HG03175 (cell line): Measurements from ENCODE around the gene MIDN.

Source experiments
- ATAC-seq: cut with Tn5 transposase; IDR thresholded peaks from one replicate; pipeline ENCODE4 v1.9.1; 2021; ENCODE audit warnings: mild to moderate bottlenecking, moderate library complexity; ENCODE audit not compliant: unreplicated experiment

MIDN gene

DNA sequence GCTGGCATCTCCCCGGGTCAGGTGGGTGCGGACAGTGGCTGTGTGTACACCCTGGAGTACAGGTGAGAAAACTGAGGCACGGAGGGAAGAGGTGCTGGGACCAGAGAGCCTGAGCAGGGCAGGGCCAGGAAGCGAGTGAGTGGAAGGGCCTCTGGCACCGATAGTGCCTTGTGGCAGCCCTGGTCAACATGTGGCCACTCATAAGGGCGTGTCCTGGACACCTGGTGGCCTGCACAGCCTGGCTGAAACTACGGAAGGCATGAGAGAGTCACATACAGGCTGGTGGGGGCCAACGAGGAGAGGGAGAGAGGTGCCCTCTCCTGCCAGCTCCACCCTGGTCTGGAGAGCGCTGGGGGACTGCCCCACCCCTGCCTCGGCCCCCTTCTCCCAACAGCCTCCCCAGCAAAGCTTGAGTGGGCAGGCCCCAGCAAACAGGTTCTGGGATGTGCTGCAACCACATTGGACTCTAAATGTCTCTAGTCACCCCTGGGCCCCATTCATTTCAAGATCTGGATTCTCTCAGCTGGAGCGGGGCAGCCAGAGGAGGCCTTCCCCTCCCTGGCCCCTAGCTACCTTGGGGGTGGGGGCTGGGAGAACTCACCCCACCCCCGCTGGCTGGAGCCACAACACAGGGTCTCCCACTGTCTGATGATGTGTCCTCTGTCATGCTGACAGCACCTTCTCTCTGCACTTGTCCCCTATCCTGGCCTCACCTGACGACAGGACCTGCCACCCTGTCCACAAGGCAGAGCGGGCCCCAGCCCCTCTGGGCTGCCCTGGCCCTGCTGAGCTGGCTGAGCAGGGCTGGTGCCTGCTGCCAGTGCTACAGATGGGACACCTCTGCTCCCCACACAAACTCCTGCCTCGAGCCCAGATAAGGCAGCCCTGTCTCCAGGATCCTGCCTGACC is 16.4 kb upstream of the MIDN start:
- ATAC-seq = no peak

DNA sequence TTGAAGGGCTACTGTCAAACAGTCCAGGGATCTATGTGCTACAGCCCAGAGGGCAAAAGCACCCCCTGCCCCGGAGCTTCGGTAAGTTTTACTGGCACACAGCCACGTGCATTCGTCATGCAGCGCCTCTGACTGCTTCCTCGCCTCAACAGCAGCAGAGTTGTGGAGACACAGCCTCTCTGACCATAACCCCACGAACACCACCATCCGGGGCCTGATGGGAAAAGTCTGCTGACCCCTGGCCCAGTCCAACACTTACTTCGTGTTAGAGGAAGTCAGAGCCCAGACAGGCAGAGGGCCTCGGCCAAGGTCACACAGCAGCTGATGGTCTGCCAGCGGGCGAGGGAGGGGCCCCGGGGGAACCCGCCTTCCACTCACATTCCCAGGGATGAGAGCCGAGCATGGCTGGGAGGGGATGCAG is 15.7 kb upstream of the MIDN start:
- no peak for ATAC-seq

DNA sequence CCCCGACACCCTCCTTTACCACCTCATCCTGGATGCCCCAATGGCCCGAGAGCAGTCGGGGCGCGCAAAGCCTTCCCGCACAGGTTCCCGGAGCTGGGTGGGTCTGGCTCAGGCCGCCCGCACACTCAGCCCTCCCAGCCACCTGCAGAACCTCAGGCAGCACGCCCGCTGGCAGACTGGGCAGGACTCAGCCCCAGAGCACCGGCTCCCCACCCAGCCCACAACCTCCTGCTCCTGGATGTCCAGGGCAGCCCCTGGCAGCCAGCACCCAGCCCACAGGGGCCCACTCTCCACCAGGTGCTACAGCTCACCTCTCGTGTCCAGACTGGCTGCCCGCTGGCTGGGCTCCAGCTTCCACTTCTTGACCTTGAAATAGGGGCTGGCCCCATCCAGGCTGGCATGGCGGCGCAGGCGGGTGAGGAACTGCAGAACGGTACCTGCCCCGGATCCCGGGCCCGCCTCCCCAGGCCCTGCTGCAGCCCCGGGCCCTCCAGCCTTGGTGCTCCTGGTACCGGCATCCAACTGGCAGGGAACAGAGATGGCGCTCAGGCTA is 15.2 kb upstream of the MIDN start:
- no peak for ATAC-seq

DNA sequence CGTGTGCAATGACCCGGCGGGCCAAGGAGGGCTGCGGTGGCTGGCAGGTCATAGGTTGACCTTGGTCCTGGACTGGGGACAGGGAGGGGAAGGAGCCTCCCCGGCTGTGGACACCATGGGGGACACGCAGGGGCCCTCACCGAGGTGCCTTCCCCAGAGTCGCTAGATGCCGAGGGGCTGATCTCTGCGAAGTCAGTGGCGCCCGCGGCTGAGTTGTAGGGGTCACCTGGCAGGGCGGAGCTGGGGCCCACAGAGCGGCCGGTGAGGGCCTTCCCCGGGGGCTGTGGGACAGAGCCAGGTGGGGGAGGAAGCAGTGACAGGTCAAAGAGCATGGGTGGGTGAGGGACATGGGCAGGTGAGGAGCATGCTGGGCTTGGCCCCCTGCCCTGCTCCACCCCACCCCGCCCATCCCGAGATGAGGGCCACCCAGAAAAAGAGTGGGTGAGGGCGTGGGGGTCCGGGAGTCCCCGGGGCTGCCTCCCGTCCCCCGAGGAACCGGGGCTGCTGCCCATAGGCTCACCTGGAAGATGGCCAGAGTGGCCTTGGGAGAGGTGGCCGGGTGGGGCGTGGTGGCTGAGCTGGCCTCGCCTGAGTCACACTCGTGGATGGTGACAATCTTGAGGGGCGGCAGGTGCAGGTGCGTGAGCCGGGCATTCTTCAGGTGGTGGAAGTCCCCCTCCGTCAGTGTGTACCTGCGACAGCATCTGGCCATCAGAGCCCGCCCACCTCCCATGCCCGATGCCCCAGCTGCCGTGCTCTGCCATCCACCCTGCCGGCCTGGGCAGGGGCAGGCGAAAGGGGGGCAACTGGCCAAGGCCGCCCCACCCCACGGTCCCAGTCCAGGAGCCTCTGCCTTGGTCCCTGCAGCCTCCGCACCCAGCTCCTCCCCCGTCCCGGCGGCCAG is 14.1 kb upstream of the MIDN start:
- ATAC-seq = no peak

DNA sequence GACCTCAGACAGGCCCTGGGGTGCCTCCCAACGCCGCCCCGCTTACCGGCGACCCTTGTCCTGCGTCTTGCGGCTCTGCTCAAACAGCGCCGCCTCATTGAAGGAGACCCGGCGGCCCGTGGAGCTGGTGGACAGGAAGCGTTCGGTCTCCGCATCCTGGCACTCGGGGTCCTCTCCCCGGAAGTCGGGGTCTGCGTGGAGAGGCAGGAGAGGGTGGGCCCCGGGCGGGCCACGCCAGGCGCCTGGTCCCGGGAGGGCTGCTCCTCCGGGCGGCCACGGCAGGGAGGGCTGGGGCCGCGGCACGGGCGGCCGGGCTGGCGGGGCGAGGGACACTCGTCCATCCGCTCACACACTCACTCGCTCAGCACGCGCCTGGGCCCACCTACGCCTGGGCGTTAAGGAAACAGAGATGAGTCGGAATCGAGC is 13.4 kb upstream of the MIDN start:
- ATAC-seq = no peak

DNA sequence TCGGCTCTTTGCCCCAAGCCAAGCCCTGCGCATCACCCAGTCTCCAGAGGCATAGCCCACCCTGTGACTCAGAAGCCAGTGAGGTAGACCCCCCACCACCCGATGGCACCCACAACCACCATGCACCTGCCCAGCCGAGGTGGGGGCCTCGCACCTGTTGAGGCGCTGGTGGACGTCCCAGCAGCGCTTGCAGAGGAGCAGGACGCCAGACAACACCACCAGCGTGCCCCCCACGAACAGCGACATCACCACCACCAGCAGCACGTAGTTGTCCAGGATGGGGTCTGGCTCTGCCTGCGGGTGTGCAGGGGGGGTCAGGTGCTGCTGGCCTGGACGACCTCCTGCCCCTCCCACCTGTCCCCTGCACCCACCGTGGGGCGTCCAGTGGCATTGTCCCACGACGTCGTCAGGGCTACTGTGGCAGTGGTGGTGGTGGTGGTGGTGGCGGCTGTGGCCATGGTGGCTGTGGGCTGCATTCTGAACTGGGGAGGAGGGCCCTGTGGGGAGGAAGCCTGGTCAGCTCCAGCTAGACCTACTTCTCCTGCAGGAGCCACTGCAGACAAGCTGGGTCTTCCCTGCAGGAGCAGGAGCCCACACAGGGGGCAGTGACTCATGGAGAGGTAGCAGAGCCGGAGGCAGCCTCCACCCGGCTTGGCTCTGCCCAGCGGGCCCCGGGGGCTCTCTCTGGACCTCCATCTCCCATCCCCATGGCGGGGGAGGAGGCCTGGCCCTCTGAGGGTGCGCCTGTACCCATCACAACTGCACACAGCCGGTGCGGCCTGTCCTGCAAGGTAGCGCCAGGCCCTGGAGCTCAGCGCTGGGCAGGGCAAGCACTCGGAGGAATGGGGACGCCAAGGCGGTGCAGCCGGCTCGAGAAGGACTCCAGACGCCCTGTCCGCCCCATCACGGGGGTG is 12.5 kb upstream of the MIDN start:
- ATAC-seq = no peak

DNA sequence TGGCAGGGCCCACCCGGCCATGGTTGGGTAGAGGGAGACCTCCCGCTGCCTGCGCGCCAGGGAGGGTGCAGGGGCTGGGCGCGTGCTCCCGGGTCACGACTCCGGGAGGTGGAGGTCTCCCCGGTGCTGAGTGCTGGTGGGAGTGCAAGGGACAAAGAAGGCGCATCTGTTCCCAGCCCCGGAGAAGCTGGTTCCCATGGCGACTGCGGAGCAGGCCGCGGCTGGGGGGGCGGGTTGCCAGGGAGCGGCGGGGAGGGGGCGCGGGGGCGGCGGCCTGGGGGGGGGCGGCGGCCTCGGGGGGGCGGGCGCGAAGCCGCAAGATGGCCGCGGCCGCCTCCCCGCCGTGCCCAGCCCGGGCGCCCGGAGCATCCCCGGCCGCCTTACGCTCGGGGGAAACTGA is 11.8 kb upstream of the MIDN start:
- no peak for ATAC-seq

DNA sequence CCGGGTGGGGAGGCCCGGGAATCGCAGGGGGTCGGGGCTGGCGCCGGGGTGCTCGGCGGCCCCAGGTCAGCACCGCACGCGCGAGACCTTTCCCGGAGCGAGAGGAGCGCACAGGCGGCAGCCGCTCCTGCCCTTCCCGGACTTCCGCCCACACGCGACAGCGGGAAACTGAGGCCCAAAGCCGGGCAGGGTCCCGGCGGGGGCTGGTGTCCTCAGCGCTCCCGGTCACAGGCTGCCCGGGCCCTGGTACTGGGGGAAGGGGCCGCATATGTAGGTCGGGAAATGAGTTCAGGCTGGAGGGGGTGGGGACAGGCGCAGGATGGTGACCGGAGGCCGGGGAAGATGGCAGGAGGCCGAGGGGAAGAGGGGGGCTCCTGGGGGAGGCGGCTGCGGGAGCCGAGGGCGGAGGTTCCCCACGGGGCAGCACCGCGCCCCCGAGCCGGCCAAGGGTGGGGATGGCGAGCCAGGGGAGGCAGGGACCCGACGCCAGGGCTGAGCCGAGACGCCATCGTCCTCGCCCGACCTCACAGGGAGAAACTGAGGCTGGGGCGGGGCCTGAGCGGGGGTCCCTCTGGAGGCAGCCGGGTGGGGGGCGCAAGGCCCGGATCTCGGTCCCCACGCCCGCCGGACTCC is 11.2 kb upstream of the MIDN start:
- no peak for ATAC-seq

DNA sequence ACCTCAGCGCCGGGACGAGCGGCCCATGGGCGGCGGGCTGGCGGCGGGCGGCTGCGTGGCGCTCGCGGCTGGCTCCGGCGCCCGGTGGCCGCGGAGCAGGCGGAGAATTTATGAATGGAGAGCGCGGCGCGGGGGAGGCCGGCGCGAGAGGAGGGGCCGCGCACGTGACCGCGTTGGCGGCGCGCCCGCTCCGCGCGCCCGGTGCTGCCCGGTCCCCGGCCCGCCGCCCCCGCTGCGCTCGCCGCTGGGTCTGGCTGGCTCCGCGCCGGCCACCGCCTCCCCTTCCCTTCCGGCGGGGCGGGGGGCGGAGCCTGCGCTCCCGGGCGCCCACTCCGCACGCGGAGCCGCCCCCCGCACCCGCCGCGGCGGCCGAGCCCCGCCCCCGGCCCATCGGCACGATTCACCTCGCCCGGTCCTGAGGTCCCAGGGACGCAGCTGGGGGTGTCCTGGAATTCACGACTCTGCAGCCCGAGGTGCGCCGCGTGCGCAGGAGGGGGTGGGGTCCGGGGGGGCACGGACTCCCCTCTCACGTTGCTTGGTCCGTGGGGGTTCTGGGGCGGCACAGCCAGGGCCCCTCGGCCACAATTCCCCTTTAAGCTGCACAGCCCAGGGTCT is 10.5 kb upstream of the MIDN start, which contains the start of gene CBARP:
Gene CBARP, minus strand, starts transcription at position 252 of the 615 bp plus-strand sequence. CDS start 1,905 bp downstream, outside the sequence.
- no peak for ATAC-seq

DNA sequence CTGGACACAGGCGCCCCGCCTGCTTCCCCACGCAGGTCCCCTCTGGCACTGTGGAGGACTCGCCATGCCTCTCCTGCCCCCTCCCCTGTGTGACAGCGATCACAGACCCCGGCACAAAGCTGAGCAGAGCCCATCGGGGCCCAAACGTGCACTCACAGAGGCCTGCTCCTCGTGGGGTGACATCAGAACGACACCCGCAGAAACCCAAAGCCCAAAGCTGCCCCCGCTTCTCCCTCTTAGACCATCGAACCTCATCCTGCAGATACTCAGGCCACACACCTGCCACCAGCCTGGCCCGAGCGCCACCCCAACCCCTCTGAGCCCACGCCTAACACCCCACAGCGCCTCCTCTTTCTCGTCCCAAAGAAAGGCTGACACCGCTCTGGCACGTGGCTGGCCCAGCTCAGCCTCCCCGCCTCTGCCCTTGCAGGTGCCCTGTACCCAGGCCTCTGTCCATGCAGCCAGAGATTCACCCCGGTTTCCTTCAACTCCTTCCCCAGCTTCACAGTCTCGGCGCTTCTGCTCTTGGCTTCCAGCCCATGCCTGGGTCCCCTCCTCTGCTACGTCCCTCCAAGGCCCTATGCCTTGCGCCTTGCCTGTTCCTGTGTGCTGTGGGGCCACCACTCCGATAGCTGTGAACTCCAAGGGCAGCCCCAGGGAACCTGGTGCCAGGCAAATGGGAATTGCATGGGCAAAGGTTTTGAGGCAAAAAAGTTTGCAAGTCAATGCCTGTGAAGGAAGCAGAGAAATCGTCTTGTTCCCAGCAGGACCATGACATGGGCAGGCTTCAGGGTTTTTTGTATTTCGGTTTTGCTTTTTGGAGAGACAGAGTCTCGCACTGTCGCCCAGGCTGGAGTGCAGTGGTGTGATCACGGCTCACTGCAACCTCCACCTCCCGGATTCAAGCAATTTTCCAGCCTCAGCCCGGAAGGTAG is 9.7 kb upstream of the MIDN start:
- ATAC-seq = no peak

DNA sequence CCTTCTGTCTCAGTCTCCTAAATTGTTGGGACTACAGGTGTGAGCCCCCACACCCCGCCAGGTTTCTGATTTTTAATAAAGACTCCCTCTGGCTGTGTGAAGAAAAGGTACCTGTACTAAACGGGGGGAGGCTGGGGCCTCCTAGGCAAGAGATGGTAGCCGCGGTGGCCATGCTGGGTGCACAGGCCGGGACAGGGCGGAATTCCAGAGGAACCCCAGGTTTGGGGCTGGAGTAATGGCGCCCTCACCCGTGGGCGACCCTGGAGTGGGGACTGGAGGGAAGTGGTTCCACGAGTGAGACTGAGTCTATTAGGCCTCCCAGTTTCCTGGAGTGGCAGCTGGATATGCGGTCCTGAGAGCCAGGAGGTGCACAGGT is 9.0 kb upstream of the MIDN start:
- ATAC-seq = no peak

DNA sequence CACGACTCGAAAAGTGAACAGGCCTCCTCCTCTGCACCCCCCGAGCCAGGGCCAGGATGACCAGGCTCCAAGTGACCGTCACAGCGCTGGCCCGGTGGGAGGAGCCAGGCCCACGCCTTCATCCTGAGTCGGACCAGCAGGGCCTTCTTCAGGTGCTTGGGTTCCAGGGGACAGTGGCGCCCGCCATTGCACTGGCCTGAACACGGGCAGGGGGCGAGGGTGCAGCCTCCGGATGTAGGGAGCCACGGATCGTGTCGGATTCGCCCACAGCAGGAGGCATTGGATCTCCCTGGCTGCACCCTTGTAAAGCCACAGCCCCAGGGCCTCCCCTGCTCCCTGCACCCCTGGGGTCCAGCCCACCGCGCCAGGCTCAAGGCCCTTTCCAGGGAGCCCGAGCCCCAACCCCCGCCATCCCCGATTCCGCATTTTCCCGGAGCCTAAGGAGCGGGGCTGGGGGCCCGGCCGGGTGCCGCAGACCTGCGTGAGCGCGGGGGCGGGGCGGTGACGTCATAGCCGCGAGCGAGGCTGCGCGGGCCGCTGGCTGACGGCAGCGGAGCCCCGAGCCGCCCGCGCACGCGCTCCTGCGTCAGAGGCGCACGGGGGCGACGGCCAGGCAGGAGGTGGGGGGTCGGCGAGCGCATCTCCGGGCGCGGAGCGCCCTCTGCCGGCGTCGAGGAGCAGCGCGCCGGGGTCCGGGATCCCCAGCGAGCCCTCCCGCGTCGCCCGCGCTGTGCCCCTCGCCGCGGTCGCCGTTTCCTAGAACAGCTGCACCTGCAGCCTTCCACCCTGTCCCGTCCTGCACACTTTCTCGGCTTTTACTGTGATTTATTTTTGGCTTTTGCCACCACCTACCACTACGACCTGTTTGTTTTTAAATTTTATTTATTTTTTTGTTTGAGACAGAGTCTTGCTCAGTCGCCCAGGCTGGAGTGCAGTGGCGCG is 8.3 kb upstream of the MIDN start:
- peak; percentile 43 for ATAC-seq

DNA sequence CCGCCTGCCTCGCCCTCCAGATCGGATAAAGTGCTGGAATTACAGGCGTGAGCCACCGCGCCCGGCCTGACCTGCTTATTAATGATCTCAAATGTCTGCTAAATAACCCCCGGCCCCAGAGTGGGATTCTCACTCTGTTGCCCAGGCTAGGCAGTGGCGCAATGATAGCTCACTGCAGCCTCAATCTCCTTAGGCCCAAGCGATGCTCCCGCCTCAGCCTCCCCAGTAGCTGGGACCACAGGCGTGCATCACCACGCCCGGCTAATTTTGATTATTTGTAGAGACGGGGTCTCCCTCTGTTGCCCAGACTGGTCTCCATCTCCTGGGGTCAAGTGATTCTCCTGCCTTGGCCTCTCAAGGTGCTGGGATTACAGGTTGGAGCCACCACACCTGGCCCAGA is 7.5 kb upstream of the MIDN start:
- no peak for ATAC-seq

DNA sequence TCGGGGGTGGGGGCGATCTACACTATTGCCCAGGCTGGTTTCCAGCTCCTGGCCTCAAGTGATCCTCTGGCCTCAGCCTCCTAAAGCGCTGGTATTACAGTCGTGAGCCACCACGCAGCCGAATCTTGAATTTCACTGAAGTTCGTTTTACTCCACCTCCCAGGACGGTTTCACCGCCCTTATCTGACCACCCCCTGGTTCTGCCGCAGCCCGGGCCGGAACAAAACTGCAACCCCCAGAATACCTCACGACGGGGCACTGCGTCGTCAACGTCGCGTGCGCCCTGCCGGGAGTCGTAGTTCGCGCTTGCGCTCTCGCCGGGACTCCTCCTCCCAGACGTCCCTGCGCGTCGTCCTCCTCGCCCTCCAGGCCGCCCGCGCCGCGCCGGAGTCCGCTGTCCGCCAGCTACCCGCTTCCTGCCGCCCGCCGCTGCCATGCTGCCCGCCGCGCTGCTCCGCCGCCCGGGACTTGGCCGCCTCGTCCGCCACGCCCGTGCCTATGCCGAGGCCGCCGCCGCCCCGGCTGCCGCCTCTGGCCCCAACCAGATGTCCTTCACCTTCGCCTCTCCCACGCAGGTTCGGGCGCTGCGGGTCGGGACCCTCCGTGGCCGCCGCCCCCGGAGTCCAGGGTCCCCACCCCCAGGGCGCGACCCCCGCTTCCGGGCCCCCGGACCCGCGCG is 6.8 kb upstream of the MIDN start, which contains the start of gene ATP5F1D:
Gene ATP5F1D, plus strand, starts transcription at position 335 of the 679 bp plus-strand sequence. Its CDS starts 100 bp downstream, at position 435.
- peak; percentile 48 for ATAC-seq

DNA sequence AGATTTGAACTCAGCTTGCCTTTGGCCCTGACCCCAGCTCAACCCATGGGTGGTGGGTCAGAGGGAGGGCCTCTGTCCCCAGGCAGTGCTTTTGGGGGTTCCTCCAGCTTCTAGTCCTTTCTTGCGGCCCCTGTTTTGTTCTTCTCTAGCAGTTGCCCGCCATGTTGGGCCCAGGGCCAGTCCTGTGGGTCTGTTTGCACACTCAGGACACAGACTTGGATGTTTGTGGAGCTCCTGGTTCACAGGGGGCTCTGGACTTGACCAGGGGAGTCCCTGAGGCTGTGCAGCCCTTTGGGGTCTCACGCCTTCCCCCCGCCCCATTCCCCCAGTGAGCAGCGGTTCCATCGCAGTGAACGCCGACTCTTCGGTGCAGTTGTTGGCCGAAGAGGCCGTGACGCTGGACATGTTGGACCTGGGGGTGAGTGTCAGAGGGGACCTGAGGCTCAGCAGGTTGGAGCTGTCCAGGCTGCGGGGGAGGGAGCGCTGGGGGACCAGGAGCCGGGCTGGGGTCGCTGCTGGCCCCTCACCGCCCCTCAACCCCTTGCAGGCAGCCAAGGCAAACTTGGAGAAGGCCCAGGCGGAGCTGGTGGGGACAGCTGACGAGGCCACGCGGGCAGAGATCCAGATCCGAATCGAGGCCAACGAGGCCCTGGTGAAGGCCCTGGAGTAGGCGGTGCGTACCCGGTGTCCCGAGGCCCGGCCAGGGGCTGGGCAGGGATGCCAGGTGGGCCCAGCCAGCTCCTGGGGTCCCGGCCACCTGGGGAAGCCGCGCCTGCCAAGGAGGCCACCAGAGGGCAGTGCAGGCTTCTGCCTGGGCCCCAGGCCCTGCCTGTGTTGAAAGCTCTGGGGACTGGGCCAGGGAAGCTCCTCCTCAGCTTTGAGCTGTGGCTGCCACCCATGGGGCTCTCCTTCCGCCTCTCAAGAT is 4.4 kb upstream of the MIDN start:
- peak; percentile 23 for ATAC-seq
